ENCODE measurements around the gene FAM168B. TPM values are rescaled to one million over a fixed set of nuclear protein-coding genes. Genes with fewer than 3 reads are reported as not detected.
"Not testable (repeated sequence)": the region's sequence is repeated elsewhere in the genome, so short reads cannot be mapped to it uniquely, and the experiment has no call there.

The FAM168B gene
- total RNA-seq, 1 donor from 2014 or later, result 104 TPM

- H3K9me3 Mint-ChIP-seq, result no peaks in the 10 kb centered on the region
- peak overlapping the region; percentile 93 for H3K27ac Mint-ChIP-seq
- peaks cover 9% of the 10 kb centered on the region for H3K4me1 Mint-ChIP-seq (ENCODE audit: unreplicated experiment)
- no peaks in the 10 kb centered on the region for H3K27me3 Mint-ChIP-seq
- TF ChIP-seq CTCF (conservative IDR thresholded peaks at IDR 0.05), result no peak
- H3K4me3 Mint-ChIP-seq, result peak overlapping the region; percentile 90
- no peak for DNase-seq (ENCODE audit: extremely low spot score, unreplicated experiment)
- H3K36me3 Mint-ChIP-seq, result peaks cover 8% of the 10 kb centered on the region
Observed at GRCh38 chr2:131094463-131095281, 1.4 kb upstream of the FAM168B start.

DNA sequence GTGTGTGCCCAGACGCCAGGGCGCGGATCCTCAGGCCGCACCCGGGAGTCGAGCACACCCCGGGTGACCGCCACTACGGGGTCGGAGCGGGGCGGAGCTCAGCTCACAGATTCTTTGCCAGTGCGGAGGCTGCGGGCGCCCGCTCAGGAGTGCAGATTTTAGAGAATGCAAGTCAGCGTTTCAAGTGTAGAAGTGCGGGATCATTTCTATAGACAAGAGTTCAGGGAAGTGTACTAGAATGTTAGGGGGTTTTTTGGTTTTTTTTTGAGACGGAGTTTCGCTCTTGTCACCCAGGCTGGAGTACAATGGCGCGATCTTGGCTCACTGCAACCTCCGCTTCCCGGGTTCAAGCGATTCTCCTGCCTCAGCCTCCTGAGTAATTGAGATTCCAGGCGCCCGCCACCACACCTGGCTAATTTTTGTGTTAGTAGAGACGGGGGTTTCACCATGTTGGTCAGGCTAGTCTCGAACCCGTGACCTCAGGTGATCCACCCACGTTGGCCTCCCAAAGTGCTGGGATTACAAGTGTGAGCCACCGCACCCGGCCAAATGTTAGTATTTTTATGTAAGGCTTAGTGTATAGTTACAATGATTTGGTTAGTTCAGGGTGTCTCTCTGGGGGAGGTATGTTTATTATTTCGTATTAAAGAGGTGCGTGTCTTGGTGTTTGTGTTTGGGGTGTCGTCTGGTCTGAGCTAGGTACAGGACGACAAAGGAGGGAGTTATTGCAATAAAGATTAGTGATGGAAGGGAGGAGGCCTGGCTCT is 619 bp upstream of the FAM168B start:
- no peaks in the 10 kb centered on the region for H3K27me3 Mint-ChIP-seq
- no peak for TF ChIP-seq CTCF (conservative IDR thresholded peaks at IDR 0.05)
- H3K27ac Mint-ChIP-seq, result peak overlapping the region; percentile 93
- H3K4me1 Mint-ChIP-seq (ENCODE audit: unreplicated experiment), result peaks cover 9% of the 10 kb centered on the region
- peaks cover 8% of the 10 kb centered on the region for H3K36me3 Mint-ChIP-seq
- DNase-seq (ENCODE audit: extremely low spot score, unreplicated experiment), result no peak
- peak overlapping the region; percentile 90 for H3K4me3 Mint-ChIP-seq
- no peaks in the 10 kb centered on the region for H3K9me3 Mint-ChIP-seq

DNA sequence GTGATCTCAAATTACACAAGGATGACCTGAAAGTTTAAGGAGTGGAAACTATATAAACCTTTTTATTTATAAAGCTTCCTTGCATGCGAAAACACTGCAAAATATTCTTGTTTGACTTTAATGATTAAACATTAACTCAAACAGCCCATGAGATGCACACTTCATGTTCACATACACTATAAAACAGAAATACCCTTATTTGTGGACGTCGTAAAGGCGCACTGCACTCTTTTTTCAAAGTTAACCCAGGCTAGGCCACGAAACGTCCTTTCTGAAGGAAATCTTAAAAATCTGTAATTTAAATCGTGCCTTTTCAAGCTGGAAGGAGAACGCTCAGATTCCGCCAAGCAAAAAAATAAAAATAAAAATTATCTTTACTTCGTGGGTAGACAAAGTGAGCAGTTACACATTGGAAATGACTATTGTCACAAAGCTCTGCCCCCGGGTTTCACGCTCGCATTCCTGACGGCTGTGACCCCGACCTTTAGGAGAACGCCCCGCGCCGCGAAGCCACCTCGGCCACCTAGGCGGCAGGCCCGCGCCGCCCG is 728 bp downstream of the FAM168B start:
- Mint-ChIP-seq H3K4me3 (peak overlapping the region; percentile 89), H3K27me3 (no peaks in the 10 kb centered on the region), H3K9me3 (no peaks in the 10 kb centered on the region), H3K4me1 (ENCODE audit: unreplicated experiment) (peaks cover 9% of the 10 kb centered on the region), H3K36me3 (peaks cover 18% of the 10 kb centered on the region), H3K27ac (peak overlapping the region; percentile 93)
- DNase-seq (ENCODE audit: extremely low spot score, unreplicated experiment), result no peak
- TF ChIP-seq CTCF (conservative IDR thresholded peaks at IDR 0.05), result no peak

- Mint-ChIP-seq H3K9me3 (no peaks in the 10 kb centered on the region), H3K27ac (peak overlapping the region; percentile 26), H3K27me3 (no peaks in the 10 kb centered on the region), H3K36me3 (peaks cover 41% of the 10 kb centered on the region), H3K4me3 (no peak overlapping the region), H3K4me1 (ENCODE audit: unreplicated experiment) (peaks cover 14% of the 10 kb centered on the region)
- no peak for DNase-seq (ENCODE audit: extremely low spot score, unreplicated experiment)
- TF ChIP-seq CTCF (conservative IDR thresholded peaks at IDR 0.05), result no peak
Observed at GRCh38 chr2:131085646-131086045, 7.6 kb downstream of the FAM168B start.

DNA sequence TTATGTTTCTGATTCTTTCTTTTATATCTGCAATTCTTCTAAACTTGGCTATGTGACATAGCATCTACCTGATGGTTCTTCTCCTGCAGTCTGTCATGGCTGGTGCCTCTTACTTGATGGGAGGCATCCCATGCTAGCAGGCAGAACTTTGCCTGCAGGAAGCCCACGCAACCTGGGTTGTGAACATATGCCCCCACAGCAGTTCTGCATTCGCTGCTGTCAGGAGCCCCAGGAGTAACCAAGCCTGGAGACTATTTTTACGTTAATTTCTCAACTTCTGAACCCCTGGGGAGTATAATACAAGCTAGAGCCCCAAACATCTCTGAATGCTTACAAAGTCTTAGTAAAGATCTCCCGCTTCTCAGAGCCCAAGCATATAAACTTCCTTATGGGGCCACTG is 12.1 kb downstream of the FAM168B start:
- peaks cover 13% of the 10 kb centered on the region for H3K4me1 Mint-ChIP-seq (ENCODE audit: unreplicated experiment)
- no peak for DNase-seq (ENCODE audit: extremely low spot score, unreplicated experiment)
- H3K4me3 Mint-ChIP-seq, result no peak overlapping the region
- no peak overlapping the region for H3K27ac Mint-ChIP-seq
- no peak for TF ChIP-seq CTCF (conservative IDR thresholded peaks at IDR 0.05)
- peaks cover 40% of the 10 kb centered on the region for H3K36me3 Mint-ChIP-seq
- H3K9me3 Mint-ChIP-seq, result no peaks in the 10 kb centered on the region
- no peaks in the 10 kb centered on the region for H3K27me3 Mint-ChIP-seq

- H3K27ac Mint-ChIP-seq; H3K4me3 Mint-ChIP-seq; H3K9me3 Mint-ChIP-seq; DNase-seq (ENCODE audit: extremely low spot score, unreplicated experiment); H3K4me1 Mint-ChIP-seq (ENCODE audit: unreplicated experiment); H3K27me3 Mint-ChIP-seq: not testable (repeated sequence)
- peaks cover 38% of the 10 kb centered on the region for H3K36me3 Mint-ChIP-seq
Observed at GRCh38 chr2:131079931-131080330, 13.3 kb downstream of the FAM168B start.

All from type B pancreatic cell (in vitro differentiated cells).